Measurements from ENCODE around the gene NUFIP2.

NUFIP2 gene

GRCh38 chr17:29263916-29264315 is 30.0 kb downstream of the NUFIP2 start:
- TF ChIP-seq USF1 (IDR thresholded peaks at IDR 0.05) (no peak), CEBPB (IDR thresholded peaks at IDR 0.05) (no peak), EP300 (IDR thresholded peaks at IDR 0.05; ENCODE audit: borderline replicate concordance) (no peak), CREB1 (IDR thresholded peaks at IDR 0.05; ENCODE audit: low read depth) (no peak), EGR1 (IDR thresholded peaks at IDR 0.05) (no peak), MAX (IDR thresholded peaks at IDR 0.05) (no peak), RAD21 (IDR thresholded peaks at IDR 0.05; ENCODE audit: low read depth) (no peak), ZBTB7A (IDR thresholded peaks at IDR 0.05; ENCODE audit: low read depth) (no peak)

- no peak for TF ChIP-seq REST (IDR thresholded peaks at IDR 0.05; ENCODE audit: low read depth)
- TF ChIP-seq EP300 (IDR thresholded peaks at IDR 0.05; ENCODE audit: borderline replicate concordance): no peak
- peak; percentile 30; the same call in 1 of the 2 replicates for TF ChIP-seq CEBPB (IDR thresholded peaks at IDR 0.05)
These were observed 36.2 kb downstream of the NUFIP2 start for GRCh38 chr17:29257756-29258155.

- TF ChIP-seq TCF12 (IDR thresholded peaks at IDR 0.05; ENCODE audit: low read depth) (no peak), CREB1 (IDR thresholded peaks at IDR 0.05; ENCODE audit: low read depth) (no peak), USF1 (IDR thresholded peaks at IDR 0.05) (no peak), EGR1 (IDR thresholded peaks at IDR 0.05) (no peak), NFIC (IDR thresholded peaks at IDR 0.05) (no peak), MAX (IDR thresholded peaks at IDR 0.05) (no peak), FOXM1 (IDR thresholded peaks at IDR 0.05; ENCODE audit: borderline replicate concordance, low read depth) (no peak)
These were observed 37.0 kb downstream of the NUFIP2 start for GRCh38 chr17:29256735-29257466.

GRCh38 chr17:29255926-29256522 is 37.9 kb downstream of the NUFIP2 start:
- TF ChIP-seq MAX (IDR thresholded peaks at IDR 0.05): no peak
- no peak for TF ChIP-seq TCF12 (IDR thresholded peaks at IDR 0.05; ENCODE audit: low read depth)
- TF ChIP-seq ZBTB7A (IDR thresholded peaks at IDR 0.05; ENCODE audit: low read depth): no peak
- TF ChIP-seq TAF1 (IDR thresholded peaks at IDR 0.05; ENCODE audit: low read depth): no peak
- TF ChIP-seq YY1 (IDR thresholded peaks at IDR 0.05; ENCODE audit: low read depth): no peak
- TF ChIP-seq NFIC (IDR thresholded peaks at IDR 0.05): no peak
- no peak for TF ChIP-seq EGR1 (IDR thresholded peaks at IDR 0.05)
- TF ChIP-seq TEAD4 (IDR thresholded peaks at IDR 0.05): no peak
- no peak for TF ChIP-seq CEBPB (IDR thresholded peaks at IDR 0.05)
- TF ChIP-seq CREB1 (IDR thresholded peaks at IDR 0.05; ENCODE audit: low read depth): no peak
- TF ChIP-seq USF1 (IDR thresholded peaks at IDR 0.05): no peak
- no peak for TF ChIP-seq FOXM1 (IDR thresholded peaks at IDR 0.05; ENCODE audit: borderline replicate concordance, low read depth)
- TF ChIP-seq RAD21 (IDR thresholded peaks at IDR 0.05; ENCODE audit: low read depth): no peak
- no peak for TF ChIP-seq REST (IDR thresholded peaks at IDR 0.05; ENCODE audit: low read depth)
- TF ChIP-seq EP300 (IDR thresholded peaks at IDR 0.05; ENCODE audit: borderline replicate concordance): no peak

- TF ChIP-seq REST (IDR thresholded peaks at IDR 0.05; ENCODE audit: low read depth) (no peak), TCF12 (IDR thresholded peaks at IDR 0.05; ENCODE audit: low read depth) (no peak), TAF1 (IDR thresholded peaks at IDR 0.05; ENCODE audit: low read depth) (no peak), ZBTB7A (IDR thresholded peaks at IDR 0.05; ENCODE audit: low read depth) (no peak), TEAD4 (IDR thresholded peaks at IDR 0.05) (no peak), CREB1 (IDR thresholded peaks at IDR 0.05; ENCODE audit: low read depth) (no peak), EGR1 (IDR thresholded peaks at IDR 0.05) (no peak), MAX (IDR thresholded peaks at IDR 0.05) (no peak), YY1 (IDR thresholded peaks at IDR 0.05; ENCODE audit: low read depth) (no peak), USF1 (IDR thresholded peaks at IDR 0.05) (no peak), EP300 (IDR thresholded peaks at IDR 0.05; ENCODE audit: borderline replicate concordance) (no peak), CEBPB (IDR thresholded peaks at IDR 0.05) (no peak), FOXM1 (IDR thresholded peaks at IDR 0.05; ENCODE audit: borderline replicate concordance, low read depth) (no peak), NFIC (IDR thresholded peaks at IDR 0.05) (no peak), RAD21 (IDR thresholded peaks at IDR 0.05; ENCODE audit: low read depth) (no peak)
These were observed 40.9 kb downstream of the NUFIP2 start for GRCh38 chr17:29253037-29253436.

Data from Ishikawa (cell line).